IMR-90 (cell line): ENCODE data around the gene ZNF575. TPM values are rescaled to one million over a fixed set of nuclear protein-coding genes. Genes with fewer than 3 reads are reported as not detected.

Experiments used
- ATAC-seq: fragments of 200-7000 bp; cut with Tn5 transposase; 2 replicates; pipeline ENCODE4 v1.9.1; 2020; ENCODE audit warnings: low read depth, mild to moderate bottlenecking, moderate library complexity
- BruUV-seq: library from RNA; stranded (reverse); fragments of 400-500 nt; replicated peaks from 2 replicates; lab custom pipeline; 2021; lab: Mats Ljungman, UMichigan
- CTCF ChIA-PET: fragments of 300-600 bp; formaldehyde crosslinking; extraction: SDS; loops from one replicate; lab custom pipeline; 2021; ENCODE audit warnings: antibody characterized with exemption; lab: Yijun Ruan, JAX
- POLR2A ChIA-PET: fragments of 300-600 bp; sonication (Branson Sonifier 250); formaldehyde crosslinking; loops from one replicate; lab custom pipeline; 2022; ENCODE audit warnings: antibody characterized with exemption; ENCODE audit not compliant: unreplicated experiment; lab: Charles Lee
- DNase-seq: peaks from one replicate; pipeline ENCODE4 v3.0.0; 2013
- H2AFZ ChIP-seq: replicated peaks from 2 replicates; pipeline ENCODE3; 2013; ENCODE audit warnings: low read length, mild to moderate bottlenecking; ENCODE audit not compliant: poor library complexity
- H2AK5ac ChIP-seq: 2 replicates; pipeline ENCODE4 v1.6.1; 2013; ENCODE audit warnings: low read depth, low read length, inconsistent platforms
- H2AK9ac ChIP-seq: replicated peaks from 2 replicates; pipeline ENCODE3; 2013; ENCODE audit warnings: mild to moderate bottlenecking, low read depth, low read length, moderate library complexity; ENCODE audit not compliant: poor library complexity
- H2BK120ac ChIP-seq: 2 replicates; pipeline ENCODE4 v1.6.1; 2013; ENCODE audit warnings: low read depth, low read length, inconsistent platforms
- H2BK15ac ChIP-seq: 3 replicates; pipeline ENCODE4 v1.6.1; 2013; ENCODE audit warnings: low read depth, low read length, inconsistent platforms
- H2BK20ac ChIP-seq: 2 replicates; pipeline ENCODE4 v1.6.1; 2013; ENCODE audit warnings: low read depth, mild to moderate bottlenecking, inconsistent platforms, low read length, moderate library complexity
- H2BK5ac ChIP-seq: 2 replicates; pipeline ENCODE4 v1.6.1; 2013; ENCODE audit warnings: mild to moderate bottlenecking, low read depth, low read length, inconsistent platforms; ENCODE audit not compliant: poor library complexity, severe bottlenecking
- H3K14ac ChIP-seq: replicated peaks from 2 replicates; pipeline ENCODE4 v1.6.1; 2013; ENCODE audit warnings: low read depth, low read length, inconsistent platforms
- H3K18ac ChIP-seq: 2 replicates; pipeline ENCODE4 v1.6.1; 2013; ENCODE audit warnings: low read depth, low read length, control low read depth
- H3K23ac ChIP-seq: 2 replicates; pipeline ENCODE4 v1.6.1; 2013; ENCODE audit warnings: low read depth, low read length, inconsistent platforms
- H3K27ac ChIP-seq: 2 replicates; pipeline ENCODE4 v1.5.1; 2013; ENCODE audit warnings: mild to moderate bottlenecking, control low read depth, low read length; ENCODE audit not compliant: insufficient read depth
- H3K27me3 ChIP-seq: 2 replicates; pipeline ENCODE4 v1.6.1; 2013; ENCODE audit warnings: low read length; ENCODE audit not compliant: control insufficient read depth, insufficient read depth
- H3K36me3 ChIP-seq: 2 replicates; pipeline ENCODE4 v1.6.1; 2013; ENCODE audit warnings: low read length, mixed read lengths; ENCODE audit not compliant: control insufficient read depth, insufficient read depth
- H3K4ac ChIP-seq: 2 replicates; pipeline ENCODE4 v1.6.1; 2013; ENCODE audit warnings: low read depth, low read length, inconsistent platforms
- H3K4me1 ChIP-seq: 2 replicates; pipeline ENCODE4 v1.6.1; 2013; ENCODE audit warnings: low read length, mixed read lengths; ENCODE audit not compliant: control insufficient read depth, insufficient read depth
- H3K4me2 ChIP-seq: 2 replicates; pipeline ENCODE4 v1.6.1; 2013; ENCODE audit warnings: low read depth, mild to moderate bottlenecking, control low read depth, low read length, moderate library complexity
- H3K4me3 ChIP-seq: 2 replicates; pipeline ENCODE4 v1.5.1; 2013; ENCODE audit warnings: low read depth, mild to moderate bottlenecking, control low read depth, low read length, moderate library complexity; ENCODE audit not compliant: insufficient read depth
- H3K56ac ChIP-seq: 2 replicates; pipeline ENCODE4 v1.6.1; 2013; ENCODE audit warnings: low read length, inconsistent platforms; ENCODE audit not compliant: insufficient read depth; ENCODE audit errors: extremely low read depth
- H3K79me1 ChIP-seq, 2 experiments: 2 replicates each; pipeline ENCODE4 v1.6.1; 2013; ENCODE audit warnings: low read length in 2 of 2, inconsistent platforms in 1 of 2, low read depth in 1 of 2
- H3K9ac ChIP-seq: 2 replicates; pipeline ENCODE4 v1.6.1; 2013; ENCODE audit warnings: low read depth, low read length, control low read depth
- H3K9me1 ChIP-seq: 2 replicates; pipeline ENCODE4 v1.6.1; 2013; ENCODE audit warnings: low read length, inconsistent platforms; ENCODE audit not compliant: insufficient read depth
- H3K9me3 ChIP-seq: 2 replicates; pipeline ENCODE4 v1.6.1; 2013; ENCODE audit warnings: low read length; ENCODE audit not compliant: control insufficient read depth, insufficient read depth
- H4K20me1 ChIP-seq: 2 replicates; pipeline ENCODE4 v1.6.1; 2013; ENCODE audit warnings: low read length, inconsistent platforms; ENCODE audit not compliant: insufficient read depth
- H4K5ac ChIP-seq: 2 replicates; pipeline ENCODE4 v1.6.1; 2013; ENCODE audit warnings: mild to moderate bottlenecking, low read depth, low read length, control low read depth
- H4K8ac ChIP-seq, 2 experiments: 2 replicates each; pipeline ENCODE4 v1.6.1; 2013; ENCODE audit warnings: low read depth in 2 of 2, low read length in 2 of 2, control low read depth in 1 of 2, inconsistent platforms in 1 of 2
- H4K91ac ChIP-seq: 2 replicates; pipeline ENCODE4 v1.6.1; 2013; ENCODE audit warnings: low read depth, low read length, inconsistent platforms; ENCODE audit not compliant: insufficient read depth
- BHLHE40 ChIP-seq: fragments of 150-350 bp; IDR thresholded peaks from 2 replicates; pipeline ENCODE4 v1.6.1; 2016; ENCODE audit warnings: mild to moderate bottlenecking, low read depth, low read length
- CEBPB ChIP-seq: IDR thresholded peaks from 2 replicates; pipeline ENCODE4 v1.6.1; 2012; ENCODE audit warnings: low read depth, low read length, improper control_type of control experiment
- CHD1 ChIP-seq: IDR thresholded peaks from 2 replicates; pipeline ENCODE4 v1.6.1; 2012; ENCODE audit warnings: low read depth, low read length, improper control_type of control experiment
- CTCF ChIP-seq: conservative IDR thresholded peaks from 2 replicates; pipeline ENCODE4 v1.5.1; 2012; ENCODE audit warnings: mild to moderate bottlenecking, low read depth, low read length, improper control_type of control experiment
- ELK1 ChIP-seq: fragments of 150-350 bp; IDR thresholded peaks from 2 replicates; pipeline ENCODE4 v1.6.1; 2016; ENCODE audit warnings: low read depth, mild to moderate bottlenecking, low read length, moderate library complexity, borderline replicate concordance
- FOS ChIP-seq: fragments of 150-350 bp; IDR thresholded peaks from 2 replicates; pipeline ENCODE4 v1.6.1; 2016; ENCODE audit warnings: low read depth, low read length
- MXI1 ChIP-seq: IDR thresholded peaks from 2 replicates; pipeline ENCODE4 v1.6.1; 2012; ENCODE audit warnings: low read depth, mild to moderate bottlenecking, low read length, moderate library complexity, borderline replicate concordance
- NFE2L2 ChIP-seq: fragments of 150-350 bp; IDR thresholded peaks from 2 replicates; pipeline ENCODE4 v1.6.1; 2016; ENCODE audit warnings: low read depth, mild to moderate bottlenecking, low read length
- RAD21 ChIP-seq: IDR thresholded peaks from 2 replicates; pipeline ENCODE4 v1.6.1; 2012; ENCODE audit warnings: low read length, improper control_type of control experiment
- RCOR1 ChIP-seq: IDR thresholded peaks from 2 replicates; pipeline ENCODE4 v1.6.1; 2012; ENCODE audit warnings: mild to moderate bottlenecking, low read length, improper control_type of control experiment; ENCODE audit not compliant: insufficient replicate concordance
- RFX5 ChIP-seq: IDR thresholded peaks from 2 replicates; pipeline ENCODE4 v1.8.0; 2012; ENCODE audit warnings: low read depth, mild to moderate bottlenecking, low read length, moderate library complexity
- SMC3 ChIP-seq: fragments of 150-350 bp; IDR thresholded peaks from 2 replicates; pipeline ENCODE4 v1.6.1; 2016; ENCODE audit warnings: low read depth, mild to moderate bottlenecking, antibody characterized with exemption, low read length, moderate library complexity
- USF2 ChIP-seq: fragments of 150-350 bp; IDR thresholded peaks from 2 replicates; pipeline ENCODE4 v1.6.1; 2017; ENCODE audit warnings: mild to moderate bottlenecking, antibody characterized with exemption, low read length, low read depth
- WGBS, 2 experiments: methylation state at CpG; one replicate each; pipeline versions ENCODE4 v1.1.5 to v1.1.7; 2013; ENCODE audit warnings: missing lambda C conversion rate in 2 of 2; ENCODE audit not compliant: insufficient read length in 1 of 2; ENCODE audit errors: extremely low coverage in 2 of 2; 5-methylcytosine and 5-hydroxymethylcytosine counted together
- dilution Hi-C: fragments of 300-500 bp; cut with HindIII; formaldehyde crosslinking; loops from one replicate; pipeline ENCODE4 v1.14.3; 2018; ENCODE audit warnings: low sequenced_read_pairs; ENCODE audit not compliant: unreplicated experiment
- in situ Hi-C: fragments of 300-500 bp; cut with MboI; formaldehyde crosslinking; loops from 3 replicates; pipeline ENCODE4 v1.14.3; 2019; ENCODE audit warnings: low sequenced_read_pairs, inconsistent platforms, mixed read lengths
- intact Hi-C: fragments of 100-400 bp; cut with micrococcal nuclease; formaldehyde crosslinking; loops from 2 replicates; pipeline ENCODE4 v1.10.0; 2022
- polyA plus RNA-seq, 3 experiments: library from polyadenylated mRNA; depleted of rRNA; stranded (reverse); fragments of >200 nt; gene quantifications; 2 replicates each; pipeline ENCODE4 v1.2.3, GENCODE V29; 2012; ENCODE audit warnings: low replicate concordance in 1 of 3
- total RNA-seq: library from RNA; depleted of rRNA; stranded (reverse); fragments of >200 nt; gene quantifications from 2 replicates; pipeline ENCODE4 v1.2.3, GENCODE V29; 2012

ZNF575 gene
- total and polyA plus RNA-seq, 2 of the 4 experiments (the other 2 are of a cell fraction): 0.77 TPM; not detected in 1

DNA sequence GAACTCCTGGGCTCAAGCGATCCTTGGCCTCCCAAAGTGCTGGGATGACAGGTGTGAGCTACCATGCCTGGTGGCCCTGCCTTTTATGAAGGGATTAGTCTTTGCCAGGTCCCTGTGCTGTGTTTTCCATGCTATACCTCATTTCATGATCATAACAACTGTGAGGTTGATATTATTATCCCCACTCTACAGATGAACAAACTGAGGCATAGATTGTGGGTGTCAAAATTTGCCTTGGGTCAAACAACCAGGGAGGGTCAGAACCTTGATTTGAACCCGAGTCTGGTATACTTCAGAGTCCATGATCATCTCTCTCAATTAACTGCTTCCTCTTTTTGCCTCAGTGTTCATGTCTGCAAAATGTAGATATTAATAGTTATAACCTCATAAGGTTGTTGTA lies 49.5 kb downstream of the ZNF575 start:
- H2AFZ ChIP-seq: no peak overlapping the region
- H3K4me3 ChIP-seq: no peak overlapping the region
- no peaks in the 10 kb centered on the region for H3K4me1 ChIP-seq
- H3K9me3 ChIP-seq: no peaks in the 10 kb centered on the region
- H3K9me1 ChIP-seq: peaks cover 11% of the 10 kb centered on the region
- no peak overlapping the region for H2BK20ac ChIP-seq
- H2AK5ac ChIP-seq: no peak overlapping the region
- no peaks in the 10 kb centered on the region for H3K27me3 ChIP-seq
- TF ChIP-seq MXI1 (no peak), ELK1 (no peak), RCOR1 (no peak), NFE2L2 (no peak), CHD1 (no peak), FOS (no peak), SMC3 (no peak), BHLHE40 (no peak), USF2 (no peak), CEBPB (no peak), RFX5 (no peak), RAD21 (no peak), CTCF (no peak)
- H3K9ac ChIP-seq: no peak overlapping the region
- no peak overlapping the region for H3K27ac ChIP-seq
- no peak for DNase-seq
- no peak overlapping the region for H2AK9ac ChIP-seq
- H3K56ac ChIP-seq: no peak overlapping the region
- no peak overlapping the region for H3K23ac ChIP-seq
- in situ Hi-C loops: no loop called here
- no peaks in the 10 kb centered on the region; the same call in 1 of the 2 replicates for H4K20me1 ChIP-seq
- no peak overlapping the region for H2BK120ac ChIP-seq
- H4K8ac ChIP-seq: no peak overlapping the region
- ChIA-PET POLR2A (no interaction called here), CTCF (interaction anchor here (1.0 kb wide), 1 partner anchor 12 kb away, joined by 3 read pairs; no protein-coding TSS in a partner anchor)
- ATAC-seq: no peak
- H3K36me3 ChIP-seq: peaks cover 7% of the 10 kb centered on the region; the same call in 1 of the 2 replicates
- WGBS, 2 experiments: no CpG with 5 or more reads among the region's 2 CpGs
- no peak overlapping the region for H4K5ac ChIP-seq
- dilution Hi-C loops: no loop called here
- no peak overlapping the region for H3K4me2 ChIP-seq
- peaks cover 0 to 18% of the 10 kb centered on the region in 2 experiments; a peak in 3 of 4 replicates for H3K79me1 ChIP-seq
- H2BK5ac ChIP-seq: no peak overlapping the region
- no peak overlapping the region for H3K4ac ChIP-seq
- H2BK15ac ChIP-seq: no peak overlapping the region
- intact Hi-C loops: no loop called here
- H4K91ac ChIP-seq: no peak overlapping the region
- H3K14ac ChIP-seq: no peak overlapping the region
- H3K18ac ChIP-seq: no peak overlapping the region
- BruUV-seq: no TSS peak
